HepG2 (cell line): ENCODE results near the gene MIB1. TPM values are rescaled to one million over a fixed set of nuclear protein-coding genes. Genes with fewer than 3 reads are reported as not detected.

Experiments used
- CTCF ChIP-seq: sonication (generic); formaldehyde crosslinking; IDR thresholded peaks from 2 replicates; pipeline ENCODE4 v1.5.0; 2020; ENCODE audit warnings: mild to moderate bottlenecking, missing genetic modification reagents, moderate library complexity
- ERF ChIP-seq: IDR thresholded peaks from 2 replicates; pipeline ENCODE4 v1.6.1; 2018; ENCODE audit warnings: missing biosample characterization, missing genetic modification reagents
- HHEX ChIP-seq: IDR thresholded peaks from 2 replicates; pipeline ENCODE4 v1.6.1; 2016; ENCODE audit warnings: control low read depth
- KAT2B ChIP-seq: fragments of 150-350 bp; IDR thresholded peaks from 2 replicates; pipeline ENCODE4 v1.6.1; 2014; ENCODE audit warnings: low read depth, low read length, borderline replicate concordance
- MXD1 ChIP-seq: sonication (generic); formaldehyde crosslinking; IDR thresholded peaks from 2 replicates; pipeline ENCODE4 v1.4.0; 2020; ENCODE audit warnings: mild to moderate bottlenecking, missing genetic modification reagents
- PATZ1 ChIP-seq: sonication (generic); formaldehyde crosslinking; IDR thresholded peaks from 2 replicates; pipeline ENCODE4 v1.4.0; 2020; ENCODE audit warnings: missing genetic modification reagents
- PLSCR1 ChIP-seq: sonication (generic); formaldehyde crosslinking; IDR thresholded peaks from 2 replicates; pipeline ENCODE4 v1.5.0; 2020; ENCODE audit warnings: missing genetic modification reagents, mild to moderate bottlenecking, borderline replicate concordance
- RNF219 ChIP-seq: sonication (generic); formaldehyde crosslinking; IDR thresholded peaks from 2 replicates; pipeline ENCODE4 v1.5.0; 2020; ENCODE audit warnings: mild to moderate bottlenecking, missing genetic modification reagents
- SP1 ChIP-seq, 2 experiments: fragments of 450-650 bp in 1 of 2; sonication (generic) in 1 of 2; formaldehyde crosslinking in 1 of 2; IDR thresholded peaks; 2 replicates each; pipeline versions ENCODE4 v1.4.0 to v1.6.1; 2016 to 2020; ENCODE audit warnings: missing genetic modification reagents in 1 of 2
- SRSF4 ChIP-seq: fragments of 200-400 bp; formaldehyde crosslinking; IDR thresholded peaks from one replicate; pipeline ENCODE4 v1.6.1; 2018; ENCODE audit warnings: mild to moderate bottlenecking, low read depth, low read length, moderate library complexity; ENCODE audit not compliant: poor library complexity, severe bottlenecking
- ZNF24 ChIP-seq: fragments of 450-650 bp; IDR thresholded peaks from 2 replicates; pipeline ENCODE4 v1.6.1; 2017; ENCODE audit warnings: antibody characterized with exemption, mild to moderate bottlenecking
- polyA plus RNA-seq, 8 experiments: library from polyadenylated mRNA; depleted of rRNA in 3 of 8; stranded (reverse) in 7 of 8; unstranded in 1 of 8; fragments of >200 nt; fragmentation: Illumina TruSeq in 4 of 8; extraction: Trizol in 4 of 8; gene quantifications; 2 replicates each; pipeline versions ENCODE4 v1.2.1 to v1.2.3, GENCODE V29; 2011 to 2016; ENCODE audit warnings: low read depth in 4 of 8, missing spikeins in 1 of 8, mixed read lengths in 1 of 8; ENCODE audit not compliant: insufficient read depth in 1 of 8
- total RNA-seq, 5 experiments: library from RNA; depleted of rRNA; stranded (reverse); fragments of >200 nt; fragmentation: Illumina TruSeq; extraction: Trizol; gene quantifications; 2 replicates each; pipeline ENCODE4 v1.2.3, GENCODE V29; 2016; ENCODE audit warnings: low read depth in 1 of 5

Gene MIB1
- total and polyA plus RNA-seq, 2 of the 13 experiments (the other 11 are each of a cell fraction or from before 2014, with no cell fraction given) = 12.0 to 47.0 TPM

- TF ChIP-seq MXD1 (CRISPR knock-in tag) (no peak), ZNF24 (no peak), SRSF4 (no peak), ERF (no peak), SP1 (IDR thresholded peaks at IDR 0.05) (no peak), SP1 (CRISPR knock-in tag; IDR thresholded peaks at IDR 0.05) (no peak), RNF219 (CRISPR knock-in tag) (no peak), HHEX (CRISPR knock-in tag) (no peak), PATZ1 (CRISPR knock-in tag) (0 out of 2 replicates have a peak, but pooled peaks have one; percentile 20), PLSCR1 (CRISPR knock-in tag) (no peak), CTCF (CRISPR knock-in tag) (peak; percentile 75), KAT2B (no peak)
These were observed 174.2 kb downstream of the MIB1 start (continued) for GRCh38 chr18:21914739-21915319.
